ENCODE measurements around the gene BBS7.

BBS7 gene

GRCh38 chr4:121842862-121843261 lies 27.4 kb downstream of the BBS7 start (continued):
- no peak for TF ChIP-seq POU6F1 (CRISPR knock-in tag; IDR thresholded peaks at IDR 0.05; ENCODE audit: borderline replicate concordance, low read depth)
- no peak for TF ChIP-seq ESRRG (CRISPR knock-in tag; IDR thresholded peaks at IDR 0.05)
- no peak for TF ChIP-seq SNAI2 (CRISPR knock-in tag; IDR thresholded peaks at IDR 0.05)
- TF ChIP-seq ZNF70 (CRISPR knock-in tag; IDR thresholded peaks at IDR 0.05) = no peak
- TF ChIP-seq ARNTL (CRISPR knock-in tag; IDR thresholded peaks at IDR 0.05; ENCODE audit: borderline replicate concordance, low read depth) = no peak
- TF ChIP-seq ZNF565 (CRISPR knock-in tag; conservative IDR thresholded peaks at IDR 0.05; ENCODE audit: low read depth) = no peak
- TF ChIP-seq TOX (CRISPR knock-in tag; IDR thresholded peaks at IDR 0.05; ENCODE audit: borderline replicate concordance) = no peak
- TF ChIP-seq ISL1 (CRISPR knock-in tag; IDR thresholded peaks at IDR 0.05) = no peak
- no peak for TF ChIP-seq CREB5 (CRISPR knock-in tag; IDR thresholded peaks at IDR 0.05; ENCODE audit: low read depth)
- no peak for TF ChIP-seq ZC3H10 (CRISPR knock-in tag; IDR thresholded peaks at IDR 0.05)
- TF ChIP-seq GLIS3 (CRISPR knock-in tag; IDR thresholded peaks at IDR 0.05) = no peak
- no peak for TF ChIP-seq PPARA (CRISPR knock-in tag; IDR thresholded peaks at IDR 0.05; ENCODE audit: borderline replicate concordance)
- no peak for TF ChIP-seq ZFP30 (CRISPR knock-in tag; IDR thresholded peaks at IDR 0.05)

- TF ChIP-seq SNAI2 (CRISPR knock-in tag; IDR thresholded peaks at IDR 0.05) = no peak
- ATAC-seq = no peak
Measured at GRCh38 chr4:121838136-121838535, 32.1 kb downstream of the BBS7 start.

GRCh38 chr4:121829511-121829910 lies 40.8 kb downstream of the BBS7 start:
- TF ChIP-seq OSR1 (CRISPR knock-in tag; IDR thresholded peaks at IDR 0.05) = no peak
- no peak for TF ChIP-seq ZFP3 (CRISPR knock-in tag; IDR thresholded peaks at IDR 0.05)
- no peak for TF ChIP-seq ZFP30 (CRISPR knock-in tag; IDR thresholded peaks at IDR 0.05)
- no peak for TF ChIP-seq BACH2 (CRISPR knock-in tag; IDR thresholded peaks at IDR 0.05; ENCODE audit: borderline replicate concordance)
- no peak for TF ChIP-seq SNAI2 (CRISPR knock-in tag; IDR thresholded peaks at IDR 0.05)
- TF ChIP-seq GLIS3 (CRISPR knock-in tag; IDR thresholded peaks at IDR 0.05) = no peak
- no peak for TF ChIP-seq POU6F1 (CRISPR knock-in tag; IDR thresholded peaks at IDR 0.05; ENCODE audit: borderline replicate concordance, low read depth)
- TF ChIP-seq ESRRG (CRISPR knock-in tag; IDR thresholded peaks at IDR 0.05) = no peak
- no peak for TF ChIP-seq ZNF70 (CRISPR knock-in tag; IDR thresholded peaks at IDR 0.05)
- TF ChIP-seq PATZ1 (CRISPR knock-in tag; IDR thresholded peaks at IDR 0.05; ENCODE audit: borderline replicate concordance) = no peak
- TF ChIP-seq TCF4 (CRISPR knock-in tag; IDR thresholded peaks at IDR 0.05; ENCODE audit: borderline replicate concordance) = no peak
- TF ChIP-seq TOX (CRISPR knock-in tag; IDR thresholded peaks at IDR 0.05; ENCODE audit: borderline replicate concordance) = no peak
- peak; percentile 45; the same call in 2 of the 3 replicates for ATAC-seq

GRCh38 chr4:121827853-121828252 lies 42.4 kb downstream of the BBS7 start:
- TF ChIP-seq ZC3H10 (CRISPR knock-in tag; IDR thresholded peaks at IDR 0.05) (no peak), TCF4 (CRISPR knock-in tag; IDR thresholded peaks at IDR 0.05; ENCODE audit: borderline replicate concordance) (no peak), ZFP3 (CRISPR knock-in tag; IDR thresholded peaks at IDR 0.05) (no peak), ISL1 (CRISPR knock-in tag; IDR thresholded peaks at IDR 0.05) (no peak), ESRRG (CRISPR knock-in tag; IDR thresholded peaks at IDR 0.05) (no peak), PPARA (CRISPR knock-in tag; IDR thresholded peaks at IDR 0.05; ENCODE audit: borderline replicate concordance) (no peak), BACH2 (CRISPR knock-in tag; IDR thresholded peaks at IDR 0.05; ENCODE audit: borderline replicate concordance) (no peak), CSRNP3 (CRISPR knock-in tag; IDR thresholded peaks at IDR 0.05) (no peak), ZNF565 (CRISPR knock-in tag; conservative IDR thresholded peaks at IDR 0.05; ENCODE audit: low read depth) (no peak), TSHZ2 (CRISPR knock-in tag; IDR thresholded peaks at IDR 0.05) (no peak), GLIS3 (CRISPR knock-in tag; IDR thresholded peaks at IDR 0.05) (no peak)
- ATAC-seq = no peak
